IMR-90 (cell line): ENCODE measurements around the gene DGKZ. TPM values are rescaled to one million over a fixed set of nuclear protein-coding genes. Genes with fewer than 3 reads are reported as not detected.

ENCODE experiments used
- ATAC-seq: fragments of 200-7000 bp; cut with Tn5 transposase; 2 replicates; pipeline ENCODE4 v1.9.1; 2020; ENCODE audit warnings: low read depth, mild to moderate bottlenecking, moderate library complexity
- BruUV-seq: library from RNA; stranded (reverse); fragments of 400-500 nt; replicated peaks from 2 replicates; lab custom pipeline; 2021; lab: Mats Ljungman, UMichigan
- CTCF ChIA-PET: fragments of 300-600 bp; formaldehyde crosslinking; extraction: SDS; loops from one replicate; lab custom pipeline; 2021; ENCODE audit warnings: antibody characterized with exemption; lab: Yijun Ruan, JAX
- POLR2A ChIA-PET: fragments of 300-600 bp; sonication (Branson Sonifier 250); formaldehyde crosslinking; loops from one replicate; lab custom pipeline; 2022; ENCODE audit warnings: antibody characterized with exemption; ENCODE audit not compliant: unreplicated experiment; lab: Charles Lee
- DNase-seq: peaks from one replicate; pipeline ENCODE4 v3.0.0; 2013
- H2AFZ ChIP-seq: replicated peaks from 2 replicates; pipeline ENCODE3; 2013; ENCODE audit warnings: low read length, mild to moderate bottlenecking; ENCODE audit not compliant: poor library complexity
- H2AK5ac ChIP-seq: 2 replicates; pipeline ENCODE4 v1.6.1; 2013; ENCODE audit warnings: low read depth, low read length, inconsistent platforms
- H2AK9ac ChIP-seq: replicated peaks from 2 replicates; pipeline ENCODE3; 2013; ENCODE audit warnings: mild to moderate bottlenecking, low read depth, low read length, moderate library complexity; ENCODE audit not compliant: poor library complexity
- H2BK120ac ChIP-seq: 2 replicates; pipeline ENCODE4 v1.6.1; 2013; ENCODE audit warnings: low read depth, low read length, inconsistent platforms
- H2BK15ac ChIP-seq: 3 replicates; pipeline ENCODE4 v1.6.1; 2013; ENCODE audit warnings: low read depth, low read length, inconsistent platforms
- H2BK20ac ChIP-seq: 2 replicates; pipeline ENCODE4 v1.6.1; 2013; ENCODE audit warnings: low read depth, mild to moderate bottlenecking, inconsistent platforms, low read length, moderate library complexity
- H2BK5ac ChIP-seq: 2 replicates; pipeline ENCODE4 v1.6.1; 2013; ENCODE audit warnings: mild to moderate bottlenecking, low read depth, low read length, inconsistent platforms; ENCODE audit not compliant: poor library complexity, severe bottlenecking
- H3K14ac ChIP-seq: replicated peaks from 2 replicates; pipeline ENCODE4 v1.6.1; 2013; ENCODE audit warnings: low read depth, low read length, inconsistent platforms
- H3K18ac ChIP-seq: 2 replicates; pipeline ENCODE4 v1.6.1; 2013; ENCODE audit warnings: low read depth, low read length, control low read depth
- H3K23ac ChIP-seq: 2 replicates; pipeline ENCODE4 v1.6.1; 2013; ENCODE audit warnings: low read depth, low read length, inconsistent platforms
- H3K27ac ChIP-seq: 2 replicates; pipeline ENCODE4 v1.5.1; 2013; ENCODE audit warnings: mild to moderate bottlenecking, control low read depth, low read length; ENCODE audit not compliant: insufficient read depth
- H3K27me3 ChIP-seq: 2 replicates; pipeline ENCODE4 v1.6.1; 2013; ENCODE audit warnings: low read length; ENCODE audit not compliant: control insufficient read depth, insufficient read depth
- H3K36me3 ChIP-seq: 2 replicates; pipeline ENCODE4 v1.6.1; 2013; ENCODE audit warnings: low read length, mixed read lengths; ENCODE audit not compliant: control insufficient read depth, insufficient read depth
- H3K4ac ChIP-seq: 2 replicates; pipeline ENCODE4 v1.6.1; 2013; ENCODE audit warnings: low read depth, low read length, inconsistent platforms
- H3K4me1 ChIP-seq: 2 replicates; pipeline ENCODE4 v1.6.1; 2013; ENCODE audit warnings: low read length, mixed read lengths; ENCODE audit not compliant: control insufficient read depth, insufficient read depth
- H3K4me2 ChIP-seq: 2 replicates; pipeline ENCODE4 v1.6.1; 2013; ENCODE audit warnings: low read depth, mild to moderate bottlenecking, control low read depth, low read length, moderate library complexity
- H3K4me3 ChIP-seq: 2 replicates; pipeline ENCODE4 v1.5.1; 2013; ENCODE audit warnings: low read depth, mild to moderate bottlenecking, control low read depth, low read length, moderate library complexity; ENCODE audit not compliant: insufficient read depth
- H3K56ac ChIP-seq: 2 replicates; pipeline ENCODE4 v1.6.1; 2013; ENCODE audit warnings: low read length, inconsistent platforms; ENCODE audit not compliant: insufficient read depth; ENCODE audit errors: extremely low read depth
- H3K79me1 ChIP-seq, 2 experiments: 2 replicates each; pipeline ENCODE4 v1.6.1; 2013; ENCODE audit warnings: low read length in 2 of 2, inconsistent platforms in 1 of 2, low read depth in 1 of 2
- H3K9ac ChIP-seq: 2 replicates; pipeline ENCODE4 v1.6.1; 2013; ENCODE audit warnings: low read depth, low read length, control low read depth
- H3K9me1 ChIP-seq: 2 replicates; pipeline ENCODE4 v1.6.1; 2013; ENCODE audit warnings: low read length, inconsistent platforms; ENCODE audit not compliant: insufficient read depth
- H3K9me3 ChIP-seq: 2 replicates; pipeline ENCODE4 v1.6.1; 2013; ENCODE audit warnings: low read length; ENCODE audit not compliant: control insufficient read depth, insufficient read depth
- H4K20me1 ChIP-seq: 2 replicates; pipeline ENCODE4 v1.6.1; 2013; ENCODE audit warnings: low read length, inconsistent platforms; ENCODE audit not compliant: insufficient read depth
- H4K5ac ChIP-seq: 2 replicates; pipeline ENCODE4 v1.6.1; 2013; ENCODE audit warnings: mild to moderate bottlenecking, low read depth, low read length, control low read depth
- H4K8ac ChIP-seq, 2 experiments: 2 replicates each; pipeline ENCODE4 v1.6.1; 2013; ENCODE audit warnings: low read depth in 2 of 2, low read length in 2 of 2, control low read depth in 1 of 2, inconsistent platforms in 1 of 2
- H4K91ac ChIP-seq: 2 replicates; pipeline ENCODE4 v1.6.1; 2013; ENCODE audit warnings: low read depth, low read length, inconsistent platforms; ENCODE audit not compliant: insufficient read depth
- BHLHE40 ChIP-seq: fragments of 150-350 bp; IDR thresholded peaks from 2 replicates; pipeline ENCODE4 v1.6.1; 2016; ENCODE audit warnings: mild to moderate bottlenecking, low read depth, low read length
- CEBPB ChIP-seq: IDR thresholded peaks from 2 replicates; pipeline ENCODE4 v1.6.1; 2012; ENCODE audit warnings: low read depth, low read length, improper control_type of control experiment
- CHD1 ChIP-seq: IDR thresholded peaks from 2 replicates; pipeline ENCODE4 v1.6.1; 2012; ENCODE audit warnings: low read depth, low read length, improper control_type of control experiment
- FOS ChIP-seq: fragments of 150-350 bp; IDR thresholded peaks from 2 replicates; pipeline ENCODE4 v1.6.1; 2016; ENCODE audit warnings: low read depth, low read length
- MAFK ChIP-seq: IDR thresholded peaks from 2 replicates; pipeline ENCODE4 v1.6.1; 2012; ENCODE audit warnings: low read depth, low read length, improper control_type of control experiment
- MAZ ChIP-seq: IDR thresholded peaks from 2 replicates; pipeline ENCODE4 v1.6.1; 2012; ENCODE audit warnings: low read depth, mild to moderate bottlenecking, low read length, improper control_type of control experiment, moderate library complexity, borderline replicate concordance
- MXI1 ChIP-seq: IDR thresholded peaks from 2 replicates; pipeline ENCODE4 v1.6.1; 2012; ENCODE audit warnings: low read depth, mild to moderate bottlenecking, low read length, moderate library complexity, borderline replicate concordance
- NFE2L2 ChIP-seq: fragments of 150-350 bp; IDR thresholded peaks from 2 replicates; pipeline ENCODE4 v1.6.1; 2016; ENCODE audit warnings: low read depth, mild to moderate bottlenecking, low read length
- POLR2A ChIP-seq: IDR thresholded peaks from 2 replicates; pipeline ENCODE4 v1.6.1; 2012; ENCODE audit warnings: mild to moderate bottlenecking, low read depth, low read length
- RAD21 ChIP-seq: IDR thresholded peaks from 2 replicates; pipeline ENCODE4 v1.6.1; 2012; ENCODE audit warnings: low read length, improper control_type of control experiment
- RCOR1 ChIP-seq: IDR thresholded peaks from 2 replicates; pipeline ENCODE4 v1.6.1; 2012; ENCODE audit warnings: mild to moderate bottlenecking, low read length, improper control_type of control experiment; ENCODE audit not compliant: insufficient replicate concordance
- RFX5 ChIP-seq: IDR thresholded peaks from 2 replicates; pipeline ENCODE4 v1.8.0; 2012; ENCODE audit warnings: low read depth, mild to moderate bottlenecking, low read length, moderate library complexity
- SMC3 ChIP-seq: fragments of 150-350 bp; IDR thresholded peaks from 2 replicates; pipeline ENCODE4 v1.6.1; 2016; ENCODE audit warnings: low read depth, mild to moderate bottlenecking, antibody characterized with exemption, low read length, moderate library complexity
- WGBS, 2 experiments: methylation state at CpG; one replicate each; pipeline versions ENCODE4 v1.1.5 to v1.1.7; 2013; ENCODE audit warnings: missing lambda C conversion rate in 2 of 2; ENCODE audit not compliant: insufficient read length in 1 of 2; ENCODE audit errors: extremely low coverage in 2 of 2; 5-methylcytosine and 5-hydroxymethylcytosine counted together
- dilution Hi-C: fragments of 300-500 bp; cut with HindIII; formaldehyde crosslinking; loops from one replicate; pipeline ENCODE4 v1.14.3; 2018; ENCODE audit warnings: low sequenced_read_pairs; ENCODE audit not compliant: unreplicated experiment
- in situ Hi-C: fragments of 300-500 bp; cut with MboI; formaldehyde crosslinking; loops from 3 replicates; pipeline ENCODE4 v1.14.3; 2019; ENCODE audit warnings: low sequenced_read_pairs, inconsistent platforms, mixed read lengths
- intact Hi-C: fragments of 100-400 bp; cut with micrococcal nuclease; formaldehyde crosslinking; loops from 2 replicates; pipeline ENCODE4 v1.10.0; 2022
- polyA plus RNA-seq, 3 experiments: library from polyadenylated mRNA; depleted of rRNA; stranded (reverse); fragments of >200 nt; gene quantifications; 2 replicates each; pipeline ENCODE4 v1.2.3, GENCODE V29; 2012; ENCODE audit warnings: low replicate concordance in 1 of 3
- total RNA-seq: library from RNA; depleted of rRNA; stranded (reverse); fragments of >200 nt; gene quantifications from 2 replicates; pipeline ENCODE4 v1.2.3, GENCODE V29; 2012
- TF ChIP-seq, protein P1 (sequence below): fragments of 150-350 bp; IDR thresholded peaks from 2 replicates; pipeline ENCODE4 v1.6.1; 2017; ENCODE audit warnings: mild to moderate bottlenecking, antibody characterized with exemption, low read length, low read depth
- TF ChIP-seq, protein P2 (sequence below): fragments of 150-350 bp; IDR thresholded peaks from 2 replicates; pipeline ENCODE4 v1.6.1; 2016; ENCODE audit warnings: low read depth, mild to moderate bottlenecking, low read length, moderate library complexity, borderline replicate concordance

The DGKZ gene
- total and polyA plus RNA-seq, 2 of the 4 experiments (the other 2 are of a cell fraction) = 46.8 to 62.0 TPM

DNA sequence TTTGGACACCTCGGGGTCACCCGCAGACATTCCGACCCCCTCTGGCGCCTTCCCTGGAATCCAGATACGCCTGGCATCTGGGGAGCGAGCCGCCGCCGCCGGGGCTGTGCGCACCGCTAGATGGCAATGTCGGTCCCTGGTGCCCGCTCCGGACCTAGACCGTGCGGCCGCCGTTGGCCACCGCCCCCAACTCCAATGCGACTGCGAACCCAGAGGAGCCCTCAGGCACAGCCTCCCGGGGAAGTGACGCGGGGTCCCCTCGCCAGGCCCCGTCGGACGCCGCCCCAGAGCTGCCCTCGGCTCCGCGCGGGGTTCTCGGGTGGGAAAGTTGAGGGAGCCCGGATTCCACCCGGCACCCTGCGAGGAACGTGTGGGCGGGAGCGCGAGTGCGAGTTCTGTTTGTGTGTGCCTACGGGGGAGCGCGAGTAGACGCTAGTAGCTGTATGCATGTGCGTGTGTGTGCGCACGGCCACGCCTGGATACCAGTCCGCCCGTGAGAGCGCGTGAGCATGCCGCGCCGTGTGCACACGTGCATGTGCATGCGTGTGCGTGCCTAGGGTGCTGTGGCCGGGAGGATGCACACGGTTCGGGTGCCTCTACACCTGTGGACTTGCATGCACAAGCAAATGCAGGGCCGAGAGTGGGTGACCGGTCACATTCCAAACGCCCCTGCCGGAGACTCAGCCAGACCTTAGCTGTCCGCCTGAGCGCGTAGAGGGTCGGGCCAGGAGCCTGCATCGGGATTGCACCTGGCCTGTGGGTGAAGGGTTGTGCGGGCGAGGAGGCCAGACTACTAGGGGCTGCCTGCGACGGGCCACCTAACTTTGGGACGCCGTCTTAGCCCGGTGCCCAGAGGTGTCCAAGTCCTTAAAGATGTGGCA, 42.4 kb downstream of the DGKZ start:
- BruUV-seq = no TSS peak
- Histone ChIP-seq H2AK9ac (peak overlapping the region; percentile 86), H4K20me1 (peaks cover 24% of the 10 kb centered on the region), H3K4me1 (peaks cover 8% of the 10 kb centered on the region; the same call in 1 of the 2 replicates), H2AFZ (peak overlapping the region; percentile 90), H3K9me1 (peaks cover 10% of the 10 kb centered on the region; the same call in 1 of the 2 replicates), H2BK20ac (no peak overlapping the region), H3K4ac (no peak overlapping the region), H3K9me3 (no peaks in the 10 kb centered on the region), H2BK5ac (no peak overlapping the region), H3K27ac (no peak overlapping the region), H3K9ac (no peak overlapping the region), H3K18ac (no peak overlapping the region), H3K4me3 (peak overlapping the region; percentile 45), H3K23ac (peak overlapping the region; percentile 88; the same call in 1 of the 2 replicates), H3K36me3 (no peaks in the 10 kb centered on the region), H4K91ac (no peak overlapping the region), H3K79me1 (no peaks in the 10 kb centered on the region), H2BK15ac (no peak overlapping the region), H3K4me2 (peak overlapping the region; percentile 91), H3K27me3 (peaks cover 33% of the 10 kb centered on the region), H2AK5ac (no peak overlapping the region), H3K14ac (no peak overlapping the region), H4K8ac (no peak overlapping the region), H2BK120ac (no peak overlapping the region), H4K5ac (no peak overlapping the region), H3K56ac (no peak overlapping the region)
- dilution Hi-C loops (no loop called here), intact Hi-C loops (loop anchor here (1.0 to 10.0 kb wide), 4 partner anchors 140 to 295 kb away; partner anchors contain the start of genes ATG13 and HARBI1), in situ Hi-C loops (no loop called here)
- ChIA-PET POLR2A (no interaction called here), CTCF (interaction anchor here (0.9 to 2.3 kb wide), 3 partner anchors 10 to 146 kb away, joined by 3 to 12 read pairs (median 6); no protein-coding TSS in a partner anchor)
- DNase-seq (peak; percentile 46), ATAC-seq (peak; percentile 69)
- WGBS, 2 experiments = 3% methylated on average over 34 of the region's 80 CpGs; no CpG with 5 or more reads in 1 of the 2 experiments
- TF ChIP-seq CEBPB (no peak), MAZ (peak; percentile 50; the same call in 1 of the 2 replicates), RFX5 (no peak), MXI1 (0 out of 2 replicates have a peak, but pooled peaks have one; percentile 40), SMC3 (peak; percentile 66), CHD1 (no peak), FOS (no peak), BHLHE40 (peak; percentile 80), RCOR1 (no peak), POLR2A (no peak), RAD21 (peak; percentile 82), NFE2L2 (no peak), MAFK (no peak)
- TF ChIP-seq, protein P1, sequence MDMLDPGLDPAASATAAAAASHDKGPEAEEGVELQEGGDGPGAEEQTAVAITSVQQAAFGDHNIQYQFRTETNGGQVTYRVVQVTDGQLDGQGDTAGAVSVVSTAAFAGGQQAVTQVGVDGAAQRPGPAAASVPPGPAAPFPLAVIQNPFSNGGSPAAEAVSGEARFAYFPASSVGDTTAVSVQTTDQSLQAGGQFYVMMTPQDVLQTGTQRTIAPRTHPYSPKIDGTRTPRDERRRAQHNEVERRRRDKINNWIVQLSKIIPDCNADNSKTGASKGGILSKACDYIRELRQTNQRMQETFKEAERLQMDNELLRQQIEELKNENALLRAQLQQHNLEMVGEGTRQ = no peak
- TF ChIP-seq, protein P2, sequence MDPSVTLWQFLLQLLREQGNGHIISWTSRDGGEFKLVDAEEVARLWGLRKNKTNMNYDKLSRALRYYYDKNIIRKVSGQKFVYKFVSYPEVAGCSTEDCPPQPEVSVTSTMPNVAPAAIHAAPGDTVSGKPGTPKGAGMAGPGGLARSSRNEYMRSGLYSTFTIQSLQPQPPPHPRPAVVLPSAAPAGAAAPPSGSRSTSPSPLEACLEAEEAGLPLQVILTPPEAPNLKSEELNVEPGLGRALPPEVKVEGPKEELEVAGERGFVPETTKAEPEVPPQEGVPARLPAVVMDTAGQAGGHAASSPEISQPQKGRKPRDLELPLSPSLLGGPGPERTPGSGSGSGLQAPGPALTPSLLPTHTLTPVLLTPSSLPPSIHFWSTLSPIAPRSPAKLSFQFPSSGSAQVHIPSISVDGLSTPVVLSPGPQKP = no peak
